Activated CD8-positive, alpha-beta memory T cell treated with anti-CD3 and anti-CD28 coated beads, Interleukin-2, amount 50 U/mL, for 1 hour (primary cell): Measurements from ENCODE around the gene SCUBE1.

ENCODE experiments used
- DNase-seq: peaks from one replicate; pipeline ENCODE4 v3.0.0-alpha.2; 2020; ENCODE audit errors: extremely low read depth

SCUBE1 gene

DNA sequence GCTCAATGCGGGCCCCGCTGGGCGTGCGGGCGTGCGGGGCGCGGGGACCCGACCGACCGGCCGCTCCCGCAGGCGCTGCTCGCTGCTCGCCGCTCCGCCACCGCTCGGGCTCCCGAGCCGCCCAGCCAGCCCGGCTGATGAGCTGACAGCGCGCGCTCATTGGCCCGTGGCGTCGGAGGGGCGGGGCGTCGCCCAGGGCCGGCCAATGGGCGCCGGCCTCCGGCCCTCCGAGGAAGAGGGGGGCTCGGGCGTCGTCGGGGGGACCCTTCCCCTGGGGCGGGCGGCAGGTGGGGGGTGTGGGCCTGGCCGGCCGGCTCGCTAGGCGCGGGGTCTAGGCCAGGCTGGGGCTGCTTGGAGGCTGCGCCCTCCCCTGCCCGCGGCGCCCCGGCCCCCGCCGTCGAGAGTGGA lies at the start of gene SCUBE1:
SCUBE1 (minus strand) TSS at position 111 of the 408 bp plus-strand sequence. CDS start 111 bp downstream, outside the sequence.
- no peak for DNase-seq

GRCh38 chr22:43392385-43392989 lies 49.3 kb upstream of the SCUBE1 start:
- no peak for DNase-seq

DNA sequence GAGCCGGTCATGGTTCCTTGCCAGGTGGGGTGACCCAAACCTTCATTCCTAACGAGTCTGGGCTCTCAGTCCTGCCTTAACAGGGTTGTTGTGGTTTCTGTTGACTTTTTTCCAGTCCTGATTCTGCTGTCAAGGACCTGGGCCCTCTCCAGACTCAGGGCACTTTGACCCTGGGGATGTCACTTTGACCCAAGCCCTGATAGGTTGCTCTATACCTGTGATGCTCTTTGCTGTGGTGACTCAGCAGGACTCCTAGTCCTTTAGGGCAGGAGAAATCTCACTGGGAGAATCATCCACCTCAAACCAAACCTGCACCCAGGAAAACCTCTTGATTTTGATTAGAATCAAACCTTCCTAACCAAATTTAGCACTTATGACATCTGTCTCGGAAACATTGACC lies 48.1 kb upstream of the SCUBE1 start:
- DNase-seq, result no peak

- DNase-seq, result no peak
Measured at GRCh38 chr22:43390872-43391271, 47.7 kb upstream of the SCUBE1 start.

DNA sequence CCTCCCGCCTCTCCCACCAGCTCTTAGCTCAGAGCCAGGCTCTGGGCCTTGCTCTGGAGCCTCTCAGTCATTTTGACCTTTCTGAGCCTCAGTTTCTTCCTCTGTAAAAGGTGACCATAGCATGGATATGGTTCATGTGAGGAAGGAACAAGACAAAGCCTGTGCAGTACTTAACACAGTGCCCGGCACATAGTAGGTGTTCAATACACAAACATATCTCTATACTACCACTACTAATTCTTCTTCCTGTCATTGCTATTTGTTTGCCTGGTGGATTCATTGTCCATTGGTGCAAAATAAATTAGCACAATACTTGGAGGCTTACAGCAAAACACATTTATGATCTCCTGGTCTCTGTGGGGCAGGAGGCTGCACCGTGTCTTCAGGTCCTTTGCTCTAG lies 47.0 kb upstream of the SCUBE1 start:
- no peak for DNase-seq

- DNase-seq, result no peak
Measured at GRCh38 chr22:43389227-43389836, 46.2 kb upstream of the SCUBE1 start.

DNA sequence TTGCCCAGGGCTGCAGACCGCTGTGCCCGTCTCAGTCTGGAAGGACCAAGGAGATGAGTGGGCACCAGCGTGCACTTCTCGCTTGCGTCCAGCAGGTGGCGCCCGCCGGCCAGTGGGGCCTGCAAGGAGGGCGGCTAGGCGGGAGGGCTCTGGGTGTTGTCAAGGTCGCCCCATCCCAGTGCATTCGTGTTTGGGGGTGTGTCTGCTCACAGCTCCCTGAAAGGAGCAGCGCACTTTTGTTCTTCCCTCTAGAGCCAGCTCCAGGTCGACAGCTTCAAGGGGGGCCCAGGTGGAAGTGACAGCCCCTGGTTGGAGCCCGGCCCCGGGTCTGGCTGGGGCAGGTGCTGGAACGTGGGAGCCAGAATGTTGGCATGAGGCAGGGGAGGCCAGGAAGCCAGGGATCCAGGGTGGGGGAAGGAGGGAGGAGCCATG lies 45.3 kb upstream of the SCUBE1 start:
- DNase-seq, result peak; percentile 12

DNA sequence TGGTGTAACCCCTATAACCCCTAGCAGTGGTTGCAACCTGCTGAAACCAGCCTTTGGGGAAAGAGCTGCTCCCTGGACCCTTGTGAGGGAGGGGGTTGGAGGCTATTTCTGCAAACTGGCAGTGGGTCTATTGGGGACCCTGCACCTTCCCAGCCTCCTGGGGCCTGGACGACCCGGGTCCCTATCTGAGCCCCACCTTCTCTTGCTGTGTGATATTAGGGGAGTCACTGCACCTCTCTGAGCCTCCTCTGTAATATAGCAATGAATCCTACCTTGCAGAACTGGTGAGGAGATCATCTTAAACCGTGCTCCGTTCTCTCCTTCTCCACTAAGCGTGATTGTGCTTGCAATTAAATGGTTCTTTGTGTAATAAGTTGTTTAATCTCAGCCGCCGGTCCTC lies 44.6 kb upstream of the SCUBE1 start:
- no peak for DNase-seq

DNA sequence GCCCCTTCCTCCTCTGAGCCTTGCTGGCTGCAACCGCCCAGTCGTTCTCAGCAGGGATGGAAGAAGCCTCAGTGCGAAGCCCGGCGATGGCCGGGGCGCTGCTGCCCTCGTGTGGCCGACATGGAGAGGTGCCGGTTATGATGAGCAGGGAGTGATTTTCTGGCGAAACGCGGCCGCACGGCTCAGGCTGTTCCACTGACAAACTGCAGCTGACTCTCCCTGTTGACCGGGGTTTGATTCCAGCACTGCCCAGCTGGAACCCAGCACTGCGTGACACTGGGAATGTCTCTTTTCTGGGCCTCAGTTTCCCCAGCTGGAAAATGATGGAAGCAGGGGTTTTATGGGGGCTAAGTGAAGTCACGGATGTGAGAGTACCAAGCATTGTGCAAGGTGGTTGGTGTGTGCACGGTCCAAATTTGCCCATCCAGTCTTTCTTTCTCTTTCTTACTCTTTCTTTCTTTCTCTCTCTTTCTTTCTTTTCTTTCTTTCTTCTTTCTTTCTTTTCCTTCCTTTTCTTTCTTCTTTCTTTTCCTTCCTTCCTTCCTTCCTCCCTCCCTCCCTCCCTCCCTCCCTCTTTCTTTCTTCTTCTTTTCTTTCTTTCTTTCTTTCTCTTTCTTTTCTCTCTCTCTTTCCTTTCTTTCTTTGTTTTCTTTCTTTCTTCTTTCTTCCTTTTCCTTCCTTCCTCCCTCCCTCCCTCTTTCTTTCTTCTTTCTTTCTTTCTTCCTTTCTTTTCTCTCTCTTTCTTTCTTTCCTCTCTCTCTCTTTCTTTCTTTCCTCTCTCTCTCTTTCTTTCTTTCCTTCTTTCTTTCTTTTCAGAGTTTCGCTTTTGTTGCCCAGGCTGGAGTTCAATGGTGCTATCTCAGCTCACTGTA lies 42.8 kb upstream of the SCUBE1 start:
- peak; percentile 27 for DNase-seq

- no peak for DNase-seq
Measured at GRCh38 chr22:43384863-43385262, 41.7 kb upstream of the SCUBE1 start.

DNA sequence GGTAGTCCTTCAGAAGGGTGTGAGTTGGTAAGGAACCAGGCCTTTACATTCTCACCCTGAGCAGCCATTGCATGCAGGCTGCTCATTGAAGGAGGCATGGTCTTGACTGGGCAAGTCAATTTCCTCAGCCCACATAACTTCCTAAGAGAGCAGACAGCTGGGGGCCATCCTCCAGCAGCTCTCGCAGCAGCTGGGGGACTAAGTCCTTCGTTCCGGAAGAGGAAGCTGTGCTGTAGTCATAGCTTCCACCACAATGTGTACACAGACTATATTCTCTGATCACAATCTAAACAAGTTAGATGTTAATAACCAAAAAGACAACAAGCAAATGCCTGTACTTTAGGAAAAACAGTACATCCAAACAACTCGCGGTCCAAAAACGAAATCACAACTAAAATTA lies 38.5 kb upstream of the SCUBE1 start:
- DNase-seq, result no peak

- no peak for DNase-seq
Measured at GRCh38 chr22:43377896-43378704, 34.9 kb upstream of the SCUBE1 start.

- no peak for DNase-seq
Measured at GRCh38 chr22:43377548-43377895, 34.4 kb upstream of the SCUBE1 start.

- DNase-seq, result peak; percentile 35
Measured at GRCh38 chr22:43376765-43377547, 33.8 kb upstream of the SCUBE1 start.

GRCh38 chr22:43375951-43376455 lies 32.8 kb upstream of the SCUBE1 start:
- no peak for DNase-seq

- DNase-seq, result no peak
Measured at GRCh38 chr22:43370036-43370435, 26.9 kb upstream of the SCUBE1 start.

GRCh38 chr22:43365715-43366440 lies 22.7 kb upstream of the SCUBE1 start:
- no peak for DNase-seq

DNA sequence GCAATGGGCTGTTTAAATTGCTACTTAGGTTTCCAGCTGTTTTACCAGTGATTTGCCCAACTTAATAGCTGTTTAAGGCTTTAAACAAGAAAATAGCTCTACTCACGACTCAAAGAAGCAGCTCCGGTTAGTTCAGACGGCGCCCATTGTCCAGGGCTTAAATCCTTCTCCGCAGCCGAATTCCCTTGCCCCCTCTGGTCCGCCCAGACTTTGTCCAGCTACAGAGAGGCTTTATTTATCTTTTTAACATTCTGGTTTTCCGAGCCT lies 20.9 kb upstream of the SCUBE1 start:
- DNase-seq, result no peak

GRCh38 chr22:43363315-43364168 lies 20.4 kb upstream of the SCUBE1 start:
- no peak for DNase-seq

- DNase-seq, result no peak
Measured at GRCh38 chr22:43360576-43360975, 17.4 kb upstream of the SCUBE1 start.
